Pons (tissue), 1 donor: Measurements from ENCODE around the gene SUCLG1.
"Not testable (repeated sequence)": the region's sequence is repeated elsewhere in the genome, so short reads cannot be mapped to it uniquely, and the experiment has no call there.

Experiments used
- DNase-seq: peaks from one replicate; pipeline ENCODE4 v3.0.0-alpha.2; 2016; ENCODE audit warnings: low spot score

SUCLG1 gene

DNA sequence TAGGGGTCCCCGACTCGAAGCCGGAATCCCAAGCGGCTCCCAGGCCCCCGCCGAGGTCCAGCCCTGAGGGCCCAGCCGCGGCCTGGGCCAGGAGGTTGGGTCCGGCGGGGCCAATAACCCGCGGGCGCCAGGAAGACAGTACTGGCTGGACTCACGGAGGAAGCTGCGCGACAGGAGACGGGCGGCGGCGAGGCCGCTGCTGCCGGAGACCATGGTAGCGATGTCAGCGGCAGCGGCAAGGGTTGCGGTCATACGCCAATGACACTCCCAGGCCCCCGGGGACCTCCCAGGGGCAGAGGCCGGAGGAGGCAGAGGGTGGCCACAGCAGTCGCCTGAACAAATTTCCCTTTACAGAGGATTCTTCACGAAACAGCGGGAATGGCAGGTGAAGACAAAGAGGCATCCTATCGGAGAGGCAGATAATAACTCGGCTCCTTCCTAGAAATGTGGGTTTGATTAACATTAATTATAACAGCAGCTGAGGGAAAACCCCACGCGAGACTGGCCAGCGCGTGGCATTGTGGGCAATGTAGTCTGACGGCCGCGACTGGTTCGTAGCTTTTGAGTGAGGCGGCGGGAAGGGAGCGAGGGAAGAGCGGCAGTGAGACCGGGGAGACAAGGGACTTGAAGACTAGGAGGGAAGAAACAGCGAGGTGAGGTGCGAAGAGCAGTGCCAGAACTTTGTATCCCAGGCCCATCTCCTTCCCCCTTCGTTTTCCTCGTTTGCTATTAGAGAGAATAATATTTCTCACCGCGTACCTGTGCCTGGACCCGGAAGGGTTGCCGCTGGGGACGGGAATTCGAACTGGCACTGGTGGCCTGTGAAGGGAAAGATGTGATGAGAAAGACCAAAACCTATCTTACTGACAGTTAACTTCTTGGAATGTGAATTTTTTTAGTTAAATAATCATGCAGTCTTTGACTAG lies at the start of gene SUCLG1:
Gene SUCLG1 (minus strand): TSS at position 263 of the 926 bp plus-strand sequence. CDS start 11 bp downstream, at position 252.
- DNase-seq: peak; percentile 88

- DNase-seq: no peak
These were observed 39.2 kb upstream of the SUCLG1 start for GRCh38 chr2:84498150-84498799.

GRCh38 chr2:84497285-84497684 lies 38.2 kb upstream of the SUCLG1 start:
- no peak for DNase-seq

GRCh38 chr2:84496386-84496785 lies 37.3 kb upstream of the SUCLG1 start:
- DNase-seq: no peak

DNA sequence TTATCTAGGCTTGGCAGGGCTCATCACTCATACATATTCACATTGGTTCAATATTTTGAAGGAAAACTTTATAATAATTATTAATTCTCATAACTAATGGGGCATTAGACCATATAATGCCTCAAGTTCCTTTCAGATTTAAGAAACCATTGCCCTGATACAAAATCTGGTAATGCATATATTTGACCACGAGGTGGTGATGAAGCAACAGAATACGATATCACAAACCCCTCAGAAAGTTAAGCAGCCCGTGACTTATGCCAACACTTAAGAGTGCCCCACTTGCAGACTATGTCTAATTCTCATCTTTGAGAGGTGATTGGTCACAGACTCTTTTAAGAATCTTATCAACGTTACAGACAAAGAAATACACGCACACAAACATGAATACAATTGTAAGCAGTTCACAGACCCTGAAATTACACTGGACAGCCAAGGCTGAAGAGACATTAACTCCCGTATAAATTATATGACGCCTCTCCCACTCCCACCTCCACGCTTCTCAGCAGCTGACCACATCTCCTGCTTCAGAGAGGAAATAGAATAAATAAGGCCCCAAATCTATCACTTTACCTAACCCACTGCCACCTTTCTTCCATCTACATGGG lies 36.6 kb upstream of the SUCLG1 start:
- peak; percentile 78 for DNase-seq

DNA sequence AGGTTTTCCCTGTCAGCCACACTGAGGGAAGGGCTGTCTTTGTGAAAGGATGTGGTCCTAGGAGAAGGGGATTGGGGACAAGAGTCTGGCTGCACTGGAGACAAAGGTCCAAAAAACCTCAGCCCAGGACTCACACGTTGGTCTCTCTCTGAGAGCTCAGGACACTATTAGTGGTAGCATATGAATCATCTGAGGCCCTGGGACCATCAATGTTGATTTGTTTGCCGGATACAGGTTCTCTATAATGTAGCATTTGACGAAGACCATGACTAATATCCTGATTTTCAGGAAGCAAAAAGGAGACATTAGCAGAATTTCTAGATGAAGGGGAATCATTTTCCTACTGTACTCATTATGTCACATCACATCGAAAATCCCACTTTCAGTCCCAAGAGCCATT lies 35.0 kb upstream of the SUCLG1 start:
- DNase-seq: no peak

DNA sequence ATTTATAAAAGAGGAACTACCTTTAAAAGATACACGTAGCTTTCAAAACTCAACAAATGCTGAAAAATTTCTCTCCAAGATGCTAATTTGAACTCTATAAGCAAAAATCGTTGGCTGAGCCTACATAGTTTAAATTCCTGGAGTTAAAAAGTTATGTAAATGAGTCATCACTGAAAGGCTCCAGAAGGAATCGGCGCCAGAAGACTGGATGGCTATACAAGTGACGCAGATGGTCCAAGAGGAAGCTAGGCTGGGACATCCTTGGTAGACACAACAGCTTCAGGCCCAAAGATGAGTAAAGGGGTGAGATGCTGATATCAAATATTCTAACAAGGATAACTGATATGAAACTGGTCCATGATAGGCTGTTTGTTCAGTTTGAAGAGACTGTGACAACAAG lies 34.4 kb upstream of the SUCLG1 start:
- no peak for DNase-seq

DNA sequence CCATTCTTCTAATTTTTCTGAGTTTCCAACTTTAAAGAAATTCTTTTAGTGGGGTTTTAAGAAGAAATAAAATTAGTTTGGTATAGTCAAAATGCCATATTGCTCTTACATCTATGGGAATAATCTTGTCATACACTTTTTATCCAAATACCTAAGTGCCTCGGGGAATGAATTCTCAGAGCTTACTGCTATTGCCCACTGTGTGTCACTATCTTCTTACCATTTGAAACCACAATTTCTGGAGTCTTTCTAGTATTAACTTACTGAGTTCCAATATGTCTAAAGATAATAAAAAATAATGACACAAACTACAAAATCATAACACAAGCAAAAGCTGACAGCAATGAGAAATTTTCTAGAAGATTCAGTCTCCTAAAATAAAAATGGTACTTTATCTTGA lies 33.5 kb upstream of the SUCLG1 start:
- no peak for DNase-seq

DNA sequence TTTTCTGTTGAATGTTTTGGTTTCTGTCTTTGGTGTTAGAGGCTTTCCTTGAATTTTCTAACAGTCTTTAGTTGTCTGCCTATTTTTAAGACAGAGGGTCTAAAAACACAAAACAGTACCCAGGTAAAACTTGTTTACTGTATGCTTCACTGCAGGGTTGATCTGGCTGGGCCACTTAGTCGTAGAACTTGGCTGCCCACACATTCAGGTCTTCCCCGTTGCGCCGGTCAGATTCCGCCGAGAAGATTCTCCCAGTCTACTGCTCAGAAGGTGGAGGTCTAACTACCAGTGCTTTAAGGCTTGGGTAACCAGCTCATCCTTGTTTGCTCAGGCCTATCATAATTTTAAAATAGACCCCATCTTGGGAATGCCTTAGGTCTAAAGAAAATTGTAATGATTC lies 32.7 kb upstream of the SUCLG1 start:
- DNase-seq: no peak

DNA sequence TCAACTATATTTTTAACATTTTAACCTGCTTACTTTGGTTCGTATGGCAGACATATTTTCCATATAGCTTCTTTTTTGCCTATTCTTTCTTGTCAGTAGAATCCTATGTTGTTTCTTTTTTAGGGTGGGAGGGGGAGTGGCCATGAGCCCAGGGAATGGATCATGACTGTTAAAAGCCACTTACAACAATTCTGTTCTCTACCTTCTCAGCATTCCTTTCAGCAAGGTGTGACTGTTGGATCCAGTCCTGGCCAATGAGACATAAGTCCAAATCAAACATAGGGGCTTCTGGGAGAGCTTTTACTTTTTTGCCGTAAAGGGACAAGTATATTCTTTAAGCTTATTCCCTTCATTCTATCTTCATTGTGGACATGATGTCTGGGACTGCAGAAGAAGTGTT lies 32.2 kb upstream of the SUCLG1 start:
- no peak for DNase-seq

DNA sequence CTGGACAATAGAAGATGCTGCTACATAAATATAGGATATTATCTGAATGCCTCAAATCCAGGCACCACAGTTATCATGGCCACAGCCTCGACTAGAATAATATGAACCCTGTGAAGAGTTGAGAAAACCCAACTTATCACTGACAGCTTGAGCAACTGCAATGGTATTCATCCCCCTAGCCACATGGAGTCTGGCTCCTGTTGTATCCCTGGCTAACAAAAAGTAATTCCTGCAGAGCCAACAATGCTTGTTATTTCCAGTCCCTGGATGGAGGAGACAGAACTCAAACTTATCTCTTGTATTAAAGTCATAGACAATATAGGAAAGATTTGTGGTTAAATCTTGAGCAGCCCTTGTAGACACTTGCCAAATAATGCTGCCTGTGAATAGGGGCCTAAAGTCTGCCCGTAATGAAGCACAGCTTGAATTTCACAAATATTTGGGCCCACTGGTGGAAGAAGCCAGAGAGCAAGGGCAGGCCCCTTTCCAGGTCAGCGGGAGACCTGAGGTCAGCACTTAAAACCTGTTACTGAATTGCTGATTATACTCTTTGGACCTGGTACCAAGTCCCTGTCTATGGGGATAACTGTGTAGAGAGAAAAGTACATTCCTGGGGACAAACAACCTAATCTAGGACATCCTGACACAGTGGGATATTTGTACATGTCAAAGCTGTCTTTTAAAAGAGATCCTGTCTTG lies 28.4 kb upstream of the SUCLG1 start:
- DNase-seq: no peak

DNA sequence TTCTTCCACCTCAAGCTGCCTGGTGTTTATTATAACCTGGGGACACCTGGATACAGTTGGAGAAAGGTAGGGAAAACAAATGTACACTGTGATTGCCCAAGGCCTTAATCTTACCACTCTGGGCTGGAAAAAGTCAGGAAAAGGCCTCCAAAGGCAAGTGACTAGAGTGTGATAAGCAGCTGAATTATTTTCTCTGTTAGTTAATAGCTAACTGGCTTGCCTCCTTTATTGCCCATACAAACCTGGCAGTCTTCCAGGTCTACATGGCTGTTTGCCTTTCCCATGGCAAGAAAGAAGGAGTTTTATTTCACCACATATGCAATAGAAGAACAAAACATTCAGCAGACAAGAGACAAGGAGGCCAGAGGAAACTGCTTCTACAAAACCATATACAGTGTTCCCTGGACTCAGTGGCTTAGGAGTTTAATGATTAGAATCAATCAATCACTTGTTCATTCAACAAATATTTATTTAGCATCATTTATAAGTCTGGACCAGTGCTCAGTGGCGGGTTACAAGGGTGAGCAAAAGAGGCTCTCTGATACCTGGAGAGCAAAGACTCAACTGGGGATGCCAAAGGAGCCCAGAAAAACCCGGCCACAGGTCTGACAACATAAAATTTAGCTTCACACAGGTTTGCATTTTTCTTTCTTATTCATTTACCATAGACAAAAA lies 27.5 kb upstream of the SUCLG1 start:
- no peak for DNase-seq

- DNase-seq: no peak
These were observed 24.2 kb upstream of the SUCLG1 start for GRCh38 chr2:84483320-84483719.

GRCh38 chr2:84482603-84483002 lies 23.5 kb upstream of the SUCLG1 start:
- no peak for DNase-seq

GRCh38 chr2:84481702-84482101 lies 22.6 kb upstream of the SUCLG1 start:
- DNase-seq: no peak

GRCh38 chr2:84478867-84479266 lies 19.8 kb upstream of the SUCLG1 start:
- DNase-seq: no peak

- DNase-seq: no peak
These were observed 18.8 kb upstream of the SUCLG1 start for GRCh38 chr2:84477886-84478285.

DNA sequence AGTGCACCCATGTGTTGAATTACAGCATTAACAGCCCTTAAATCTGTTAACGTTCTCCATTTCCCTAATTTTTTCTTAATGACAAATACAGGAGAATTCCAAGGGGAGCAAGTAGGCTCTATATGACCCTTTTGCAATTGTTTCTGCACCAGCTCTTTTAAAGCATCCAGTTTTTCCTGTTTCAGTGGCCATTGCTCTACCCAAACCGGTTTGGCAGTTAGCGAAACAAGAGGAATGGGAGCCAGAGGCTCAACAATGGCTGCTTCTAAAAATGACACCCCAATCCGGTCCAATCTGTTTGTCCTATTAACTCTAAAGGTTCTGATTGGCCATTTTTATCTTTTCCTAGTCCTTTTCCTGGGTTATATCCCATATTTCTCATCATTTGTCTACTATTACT lies 15.1 kb upstream of the SUCLG1 start:
- DNase-seq: no peak

DNA sequence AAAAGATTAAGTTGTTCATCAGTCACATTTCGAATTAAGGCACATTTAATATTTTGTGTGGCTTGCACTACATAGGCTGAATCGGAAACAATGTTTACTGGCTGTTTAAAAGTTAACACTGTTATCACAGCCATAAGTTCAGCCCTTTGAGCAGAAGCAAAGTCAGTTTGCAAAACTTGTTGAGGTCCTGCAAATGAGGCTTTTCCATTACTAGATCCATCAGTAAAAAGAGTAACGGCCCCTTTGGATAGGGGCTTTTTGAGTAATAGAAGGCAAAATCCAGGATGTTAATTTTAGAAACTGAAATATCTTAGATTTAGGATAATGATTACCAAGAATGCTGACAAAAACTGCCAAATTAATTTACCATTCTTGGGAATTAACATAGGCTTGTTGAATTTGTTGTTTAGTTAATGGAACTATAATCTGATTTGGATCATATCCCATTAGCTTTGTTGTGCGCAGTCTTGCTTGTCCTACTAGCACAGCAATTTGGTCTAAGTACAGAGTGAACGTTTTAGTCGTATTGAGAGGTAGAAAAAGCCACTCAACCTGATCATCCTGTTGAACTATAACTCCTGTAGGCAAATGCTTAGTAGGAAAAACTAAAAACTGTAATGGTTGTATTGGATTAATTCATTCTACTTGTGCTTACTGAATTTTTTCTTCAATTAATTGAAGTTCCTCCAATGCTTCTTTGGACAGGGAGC lies 13.9 kb upstream of the SUCLG1 start:
- DNase-seq: no peak

GRCh38 chr2:84472423-84472822 lies 13.3 kb upstream of the SUCLG1 start:
- DNase-seq: not testable (repeated sequence)

GRCh38 chr2:84467389-84467788 lies 8.3 kb upstream of the SUCLG1 start:
- no peak for DNase-seq
